ENCODE results near the gene DSG2.

The DSG2 gene

GRCh38 chr18:31558567-31558966, 60.6 kb downstream of the DSG2 start:
- DNase-seq, result no peak

- no peak for DNase-seq
These were observed 64.7 kb downstream of the DSG2 start for GRCh38 chr18:31562726-31563125.

GRCh38 chr18:31563778-31564177, 65.8 kb downstream of the DSG2 start:
- no peak for DNase-seq

GRCh38 chr18:31565345-31565744, 67.4 kb downstream of the DSG2 start:
- DNase-seq, result no peak

GRCh38 chr18:31565782-31566512, 68.0 kb downstream of the DSG2 start:
- no peak for DNase-seq

GRCh38 chr18:31566576-31567306, 68.8 kb downstream of the DSG2 start:
- no peak for DNase-seq

- no peak for DNase-seq
These were observed 74.4 kb downstream of the DSG2 start for GRCh38 chr18:31572368-31572767.

GRCh38 chr18:31573051-31573450, 75.1 kb downstream of the DSG2 start:
- DNase-seq, result no peak

GRCh38 chr18:31574359-31574758, 76.4 kb downstream of the DSG2 start:
- no peak for DNase-seq

GRCh38 chr18:31575515-31576257, 77.7 kb downstream of the DSG2 start:
- DNase-seq, result no peak

GRCh38 chr18:31576670-31577069, 78.7 kb downstream of the DSG2 start:
- DNase-seq, result no peak

- no peak for DNase-seq
These were observed 79.2 kb downstream of the DSG2 start for GRCh38 chr18:31577195-31577594.

GRCh38 chr18:31578126-31578525, 80.1 kb downstream of the DSG2 start:
- no peak for DNase-seq

- no peak for DNase-seq
These were observed 81.4 kb downstream of the DSG2 start for GRCh38 chr18:31579375-31579774.

GRCh38 chr18:31581498-31582197, 83.7 kb downstream of the DSG2 start:
- DNase-seq, result no peak

- DNase-seq, result no peak
These were observed 85.3 kb downstream of the DSG2 start for GRCh38 chr18:31583185-31583854.

GRCh38 chr18:31585991-31586390, 88.0 kb downstream of the DSG2 start:
- no peak for DNase-seq

- no peak for DNase-seq
These were observed 88.6 kb downstream of the DSG2 start for GRCh38 chr18:31586616-31587015.

GRCh38 chr18:31587529-31587928, 89.6 kb downstream of the DSG2 start:
- no peak for DNase-seq

GRCh38 chr18:31590570-31590969, 92.6 kb downstream of the DSG2 start:
- no peak for DNase-seq

- DNase-seq, result no peak
These were observed 93.1 kb downstream of the DSG2 start for GRCh38 chr18:31591113-31591512.

- DNase-seq, result no peak
These were observed 93.7 kb downstream of the DSG2 start, which contains the start of gene TTR for GRCh38 chr18:31591628-31592027. TSS of gene TTR (plus strand) at chr18:31591877. CDS start at chr18:31591903, 26 bp downstream.

Data from stimulated activated CD4-positive, alpha-beta T cell treated with anti-CD3 and anti-CD28 coated beads, Interleukin-4, amount 100 ng/mL, for 4 hours (primary cell).